GM18870 (cell line): ENCODE measurements around the gene ICA1.
"Not testable (repeated sequence)": the region's sequence is repeated elsewhere in the genome, so short reads cannot be mapped to it uniquely, and the experiment has no call there.

Experiments
- ATAC-seq: cut with Tn5 transposase; IDR thresholded peaks from one replicate; pipeline ENCODE4 v1.9.1; 2021; ENCODE audit warnings: moderate library complexity; ENCODE audit not compliant: unreplicated experiment

ICA1 gene

GRCh38 chr7:8261711-8262695 is at the start of gene ICA1:
Gene ICA1 (minus strand): TSS chr7:8262167. CDS start chr7:8235926, 26,241 bp downstream.
- ATAC-seq: no peak

- no peak for ATAC-seq
These were observed 48.9 kb upstream of the ICA1 start for GRCh38 chr7:8310876-8311275.

DNA sequence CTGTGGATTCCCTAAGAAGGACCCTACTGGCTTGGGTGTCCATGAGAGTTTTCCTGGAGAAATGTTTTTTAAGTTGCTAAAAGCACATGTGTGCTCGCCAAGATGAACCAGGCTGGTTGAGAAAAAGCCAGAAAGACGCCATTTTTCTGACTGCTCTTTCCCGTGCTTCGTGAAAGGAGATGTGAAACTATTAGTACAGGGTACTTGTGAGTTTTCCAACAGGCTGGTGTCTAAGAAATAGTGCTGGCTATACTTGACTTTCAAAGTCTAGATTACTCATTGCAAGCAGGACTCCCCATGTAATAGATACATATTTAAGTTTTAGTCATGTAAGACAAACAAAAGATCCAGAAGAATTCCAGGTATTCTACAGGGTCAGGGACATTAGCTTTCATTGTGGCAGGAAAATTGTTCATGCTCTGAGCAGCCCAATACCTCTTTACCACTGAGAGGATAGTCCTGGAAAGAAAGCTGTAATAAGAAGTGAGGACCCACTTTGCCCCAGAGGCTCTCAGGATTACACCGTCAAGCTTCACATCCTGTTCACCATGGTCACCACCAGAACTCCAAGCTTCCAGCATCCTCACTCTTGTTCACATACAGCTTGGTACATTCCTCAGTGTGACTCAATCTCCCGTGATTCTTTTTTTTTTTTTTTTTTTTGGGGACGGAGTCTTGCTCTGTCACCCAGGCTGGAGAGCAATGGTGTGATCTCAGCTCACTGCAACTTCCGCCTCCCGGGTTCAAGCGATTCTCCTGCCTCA is 43.8 kb upstream of the ICA1 start:
- no peak for ATAC-seq

GRCh38 chr7:8305104-8305503 is 43.1 kb upstream of the ICA1 start:
- no peak for ATAC-seq

DNA sequence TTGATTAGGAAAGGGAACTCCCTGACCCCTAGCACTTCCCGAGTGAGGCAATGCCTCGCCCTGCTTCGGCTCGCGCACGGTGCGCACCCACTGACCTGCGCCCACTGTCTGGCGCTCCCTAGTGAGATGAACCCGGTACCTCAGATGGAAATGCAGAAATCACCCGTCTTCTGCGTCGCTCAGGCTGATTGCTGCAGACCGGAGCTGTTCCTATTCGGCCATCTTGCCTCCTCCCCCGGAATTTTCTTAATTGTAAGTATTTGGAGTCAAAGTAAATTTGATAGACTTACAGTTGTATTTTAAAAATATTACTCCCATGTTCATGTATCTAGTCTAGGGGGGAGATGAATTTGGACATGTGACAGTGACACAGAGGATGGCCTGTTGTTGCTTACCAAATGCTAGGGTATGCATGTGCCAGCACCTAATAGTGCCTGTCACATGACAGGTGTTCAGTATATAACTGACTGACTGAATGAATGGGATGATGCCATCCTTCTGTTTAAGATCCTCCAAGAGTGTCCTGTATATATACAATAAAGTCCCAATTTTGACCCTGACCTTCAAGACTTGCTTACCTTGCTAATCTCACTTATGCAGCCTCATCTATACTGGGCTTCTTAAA is 42.0 kb upstream of the ICA1 start:
- no peak for ATAC-seq

DNA sequence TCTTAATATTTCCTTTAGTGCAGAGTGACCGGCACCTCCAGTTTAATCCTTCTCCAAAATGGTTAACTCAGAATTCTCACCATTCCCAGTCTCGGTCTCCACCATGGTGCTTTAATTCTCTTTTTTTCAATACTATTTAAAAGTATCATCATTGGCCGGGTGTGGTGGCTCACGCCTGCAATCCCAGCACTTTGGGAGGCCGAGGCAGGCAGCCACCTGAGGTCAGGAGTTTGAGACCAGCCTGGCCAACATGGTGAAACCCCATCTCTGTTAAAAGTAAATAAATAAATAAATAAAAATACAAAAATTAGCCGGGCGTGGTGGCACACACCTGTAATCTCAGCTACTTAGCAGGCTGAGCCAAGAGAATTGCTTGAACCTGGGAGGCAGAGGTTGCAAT is 35.1 kb upstream of the ICA1 start:
- ATAC-seq: not testable (repeated sequence)

DNA sequence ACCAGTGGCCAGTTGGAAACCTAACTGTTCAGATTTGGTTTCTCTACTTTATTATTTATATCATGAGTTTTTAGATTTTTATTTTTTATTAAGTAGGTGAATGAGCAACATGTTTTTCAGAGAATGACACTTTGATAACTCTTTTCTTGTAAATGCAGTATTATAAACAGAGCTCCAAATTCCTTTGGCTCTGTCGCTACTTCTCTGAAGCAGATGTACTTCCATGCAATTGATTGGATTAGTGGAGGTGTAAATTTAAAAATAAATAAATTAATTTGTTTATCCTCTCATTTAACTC is 34.3 kb upstream of the ICA1 start:
- ATAC-seq: peak; percentile 19

- ATAC-seq: peak; percentile 99
These were observed 33.8 kb upstream of the ICA1 start for GRCh38 chr7:8295638-8296361.

- no peak for ATAC-seq
These were observed 29.6 kb upstream of the ICA1 start for GRCh38 chr7:8291397-8292141.

- no peak for ATAC-seq
These were observed 28.8 kb upstream of the ICA1 start for GRCh38 chr7:8290645-8291308.

- no peak for ATAC-seq
These were observed 24.2 kb upstream of the ICA1 start for GRCh38 chr7:8286118-8286517.

GRCh38 chr7:8285155-8285554 is 23.2 kb upstream of the ICA1 start:
- no peak for ATAC-seq

DNA sequence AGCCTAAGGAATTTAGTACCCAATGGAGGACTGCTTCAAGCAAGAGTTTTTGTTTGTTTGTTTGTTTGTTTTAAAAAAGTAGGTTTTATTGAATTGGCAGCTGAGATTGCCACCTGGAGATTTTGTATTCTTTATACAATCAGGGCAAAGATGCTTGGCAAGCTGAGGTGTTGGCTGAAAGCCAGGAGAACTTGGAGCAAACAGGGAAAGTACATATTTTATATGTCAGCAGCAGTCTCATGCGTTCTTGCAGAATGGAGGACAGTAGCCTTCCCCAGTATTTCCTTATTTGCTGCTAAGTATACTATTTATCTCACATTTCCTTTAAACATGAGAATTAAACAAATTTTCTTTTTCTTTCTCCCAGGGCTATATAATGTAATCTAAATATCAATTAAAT is 22.6 kb upstream of the ICA1 start:
- no peak for ATAC-seq

- no peak for ATAC-seq
These were observed 22.0 kb upstream of the ICA1 start for GRCh38 chr7:8283968-8284367.

- ATAC-seq: no peak
These were observed 20.9 kb upstream of the ICA1 start for GRCh38 chr7:8282871-8283270.

- no peak for ATAC-seq
These were observed 20.2 kb upstream of the ICA1 start for GRCh38 chr7:8282162-8282561.

- no peak for ATAC-seq
These were observed 16.2 kb upstream of the ICA1 start for GRCh38 chr7:8278183-8278582.

GRCh38 chr7:8277394-8277982 is 15.5 kb upstream of the ICA1 start:
- no peak for ATAC-seq

DNA sequence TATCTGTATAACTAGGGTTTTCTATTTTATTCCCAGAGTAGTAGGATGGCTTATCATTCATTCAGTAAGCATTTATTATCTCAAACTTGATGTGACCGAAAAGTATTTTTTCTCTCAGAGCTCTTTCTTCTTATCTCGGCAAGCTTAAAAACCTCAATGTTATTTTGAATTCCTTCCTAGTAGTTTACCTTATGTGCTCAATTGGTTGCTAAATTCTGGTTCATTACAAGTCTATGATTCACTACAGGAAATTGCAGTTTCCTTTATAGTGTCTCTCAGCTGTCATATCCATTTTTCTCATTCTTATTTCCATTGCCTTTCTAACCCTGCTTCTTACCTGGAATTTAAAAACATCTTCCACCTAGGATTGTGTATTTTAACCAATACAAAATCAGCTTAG is 12.6 kb upstream of the ICA1 start:
- no peak for ATAC-seq
